DND-41 (cell line): ENCODE measurements around the gene RACK1.

Experiments used
- CTCF ChIP-seq: IDR thresholded peaks from 2 replicates; pipeline ENCODE4 v1.5.1; 2012; ENCODE audit warnings: borderline replicate concordance, low read length, moderate library complexity, mild to moderate bottlenecking; ENCODE audit not compliant: poor library complexity, severe bottlenecking; ENCODE audit errors: extremely low read depth
- EZH2 ChIP-seq: IDR thresholded peaks from 3 replicates; pipeline ENCODE4 v1.6.1; 2012; ENCODE audit warnings: borderline replicate concordance, low read depth, mild to moderate bottlenecking, moderate library complexity, low read length, inconsistent platforms; ENCODE audit not compliant: severe bottlenecking

DNA sequence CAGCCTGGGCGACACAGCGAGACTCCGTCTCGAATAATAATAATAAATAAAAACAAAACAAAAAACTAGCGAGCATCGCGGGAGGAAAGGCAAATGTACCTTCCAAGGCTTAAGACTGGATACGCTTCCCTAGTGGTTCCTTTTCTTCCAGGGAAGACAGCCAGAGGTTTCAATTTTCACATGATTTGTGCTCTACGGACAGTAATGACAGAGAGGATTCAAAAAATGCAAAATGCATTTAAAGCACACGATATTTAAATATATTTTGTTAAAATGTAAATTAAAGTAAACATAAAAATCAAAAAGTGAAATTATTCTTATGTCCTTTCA lies 24.9 kb downstream of the RACK1 start:
- TF ChIP-seq CTCF, result no peak
- no peak for TF ChIP-seq EZH2
